Sigmoid colon (tissue), 4 donors: ENCODE measurements around the gene AQP5.

Experiments
- CTCF ChIP-seq, 4 experiments: fragments of 450-650 bp in 3 of 4; fragments of 200-600 bp in 1 of 4; IDR thresholded peaks; one replicate each; pipeline ENCODE4 v1.5.1; 2016 to 2019; ENCODE audit warnings: antibody characterized with exemption in 4 of 4, mild to moderate bottlenecking in 3 of 4, moderate library complexity in 2 of 4
- EP300 ChIP-seq, 4 donors: sonication (generic); formaldehyde crosslinking; IDR thresholded peaks; one replicate each; pipeline ENCODE4 v1.6.1; 2017; ENCODE audit warnings: antibody characterized with exemption in 4 of 4
- POLR2A ChIP-seq, 2 donors: fragments of 450-650 bp; IDR thresholded peaks; one replicate each; pipeline ENCODE4 v1.6.1; 2016; ENCODE audit warnings: antibody characterized with exemption in 2 of 2, mild to moderate bottlenecking in 2 of 2, moderate library complexity in 2 of 2
- POLR2AphosphoS5 ChIP-seq, 4 donors: sonication (generic); formaldehyde crosslinking; IDR thresholded peaks; one replicate each; pipeline ENCODE4 v1.6.1; 2017; ENCODE audit warnings: antibody characterized with exemption in 4 of 4

- no peak for TF ChIP-seq CTCF (IDR thresholded peaks at IDR 0.05)
- TF ChIP-seq POLR2AphosphoS5 (IDR thresholded peaks at IDR 0.05): no peak
- no peak for TF ChIP-seq POLR2A (IDR thresholded peaks at IDR 0.05)
- no peak for TF ChIP-seq EP300 (IDR thresholded peaks at IDR 0.05)
Measured at GRCh38 chr12:50006754-50007442, 45.2 kb downstream of the AQP5 start.
